Amygdala (tissue), 56 donors: ENCODE data around the gene GNAZ.

ENCODE experiments used
- DNase-seq, 56 donors: peaks; one replicate each; lab custom pipeline; 2025; lab: John Stamatoyannopoulos, UW

Gene GNAZ

DNA sequence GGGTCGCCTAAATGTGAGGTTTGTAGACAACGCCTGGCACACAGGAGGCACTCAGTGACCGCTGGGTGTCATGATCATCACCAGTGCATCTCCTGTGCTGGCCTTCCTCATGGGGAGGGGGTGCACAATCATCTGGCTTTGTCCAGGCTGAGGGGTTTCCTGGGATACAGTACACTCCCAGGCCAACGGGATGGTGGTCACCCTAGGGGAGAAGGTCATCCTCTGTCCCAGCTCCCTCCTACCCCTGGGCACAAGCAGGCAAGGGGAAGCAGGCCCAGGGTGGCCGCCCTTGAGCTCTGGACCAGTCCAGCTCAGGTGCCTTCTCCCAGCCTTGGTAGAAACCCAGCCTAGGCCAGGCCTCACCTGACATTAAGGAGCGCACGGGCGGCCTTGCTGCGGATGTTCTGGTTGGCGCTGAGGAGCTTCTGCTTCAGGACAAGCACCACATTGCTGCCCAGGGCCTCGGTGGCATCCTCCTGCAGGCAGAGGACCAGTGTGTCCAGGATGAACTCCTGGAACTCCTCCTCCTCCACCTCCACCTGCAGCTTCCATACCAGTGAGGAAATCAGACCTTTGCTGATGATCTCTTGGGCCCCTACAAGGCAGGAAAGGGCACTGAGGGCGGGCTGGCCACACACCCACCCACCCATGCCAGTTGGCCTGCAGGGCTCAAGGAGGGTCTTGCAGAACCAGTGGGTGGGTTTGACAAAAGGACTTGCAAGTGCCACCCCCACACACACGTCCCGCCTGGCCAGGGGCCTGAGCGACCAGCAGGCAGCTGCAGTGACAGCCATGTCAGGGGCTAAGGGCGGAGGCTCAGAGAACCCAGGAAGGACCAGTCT, 6.6 kb upstream of the GNAZ start:
- DNase-seq: no peak

DNA sequence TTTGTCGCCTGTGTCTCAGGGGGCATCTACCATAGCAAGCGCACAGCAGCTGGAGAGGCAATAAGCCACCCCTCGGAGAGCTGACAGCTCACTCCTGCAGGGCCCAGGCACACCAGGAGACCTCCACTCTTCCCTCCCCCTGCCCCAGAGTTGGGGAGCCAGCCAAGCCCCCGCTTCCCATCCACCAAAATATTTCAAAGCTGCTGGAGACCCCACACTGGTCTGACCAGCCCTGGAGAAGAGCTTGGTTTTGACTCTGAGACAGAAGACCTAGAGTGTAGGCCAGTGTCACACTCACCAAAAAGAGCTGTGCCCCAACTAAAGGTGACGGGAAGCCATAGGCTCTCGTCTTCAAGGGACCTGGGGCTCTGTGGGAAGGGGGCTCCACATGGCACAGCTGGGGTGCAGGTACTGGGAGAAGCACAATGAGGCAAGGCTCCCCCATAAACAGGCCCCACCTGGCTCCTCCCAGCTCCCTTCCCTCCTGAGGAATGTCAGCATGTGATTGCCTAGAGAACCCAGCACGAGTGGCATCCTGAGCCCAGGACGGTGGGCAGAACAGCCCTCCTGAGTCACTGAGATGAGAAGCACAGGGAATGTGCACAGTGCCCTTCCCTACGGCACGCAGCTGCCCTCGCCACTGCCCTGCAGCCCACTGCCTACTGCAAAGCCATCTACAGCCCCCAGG, 5.8 kb upstream of the GNAZ start:
- DNase-seq: no peak

DNA sequence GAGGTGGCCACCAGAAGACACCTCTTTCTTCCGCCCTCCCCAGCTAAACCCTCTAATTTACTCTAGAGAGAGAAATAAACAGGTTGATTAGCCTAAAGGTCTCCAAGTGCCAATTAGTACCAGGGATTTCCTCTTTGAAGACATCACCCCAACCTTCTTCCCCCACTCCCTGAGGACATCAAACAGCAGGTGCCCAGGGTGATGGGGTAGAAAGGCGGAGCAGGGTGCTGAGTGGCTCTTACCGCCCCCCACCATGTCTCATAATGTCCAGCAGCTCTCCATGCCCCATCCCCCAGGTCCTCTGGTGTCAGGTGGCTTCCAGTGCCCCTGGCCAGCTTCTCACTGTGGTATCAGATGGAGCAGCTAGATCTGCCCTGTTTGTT, 5.3 kb upstream of the GNAZ start:
- no peak for DNase-seq

DNA sequence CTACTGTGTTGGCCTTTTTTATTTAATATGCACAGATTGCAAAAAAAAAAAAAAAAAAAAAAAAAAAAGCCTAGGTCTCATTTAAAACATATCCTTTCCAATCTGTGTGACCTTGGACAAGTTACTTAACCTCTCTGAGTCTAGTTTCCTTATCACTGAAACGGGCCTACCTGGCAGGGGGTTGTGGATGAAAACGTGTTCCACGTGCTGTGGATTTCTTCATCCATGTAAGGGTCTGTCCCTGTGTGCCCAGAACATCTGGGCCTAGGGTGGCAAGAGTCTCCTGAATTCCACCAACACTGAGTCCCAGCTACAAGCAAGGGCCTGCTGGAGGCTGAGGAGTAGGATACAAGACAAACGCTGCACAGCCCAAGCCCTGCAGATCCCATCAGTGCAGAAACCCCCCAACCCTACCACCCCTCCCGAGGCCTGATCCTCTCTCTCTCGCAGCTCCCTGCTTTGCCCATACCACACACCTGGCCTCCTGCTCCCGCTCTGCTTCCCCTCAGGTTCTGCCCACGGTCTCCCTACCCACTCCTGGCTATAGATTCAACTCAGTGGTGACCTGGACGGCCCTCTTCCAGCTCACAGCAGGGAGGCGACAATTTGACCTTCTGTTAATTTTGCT, 4.7 kb upstream of the GNAZ start:
- no peak for DNase-seq

DNA sequence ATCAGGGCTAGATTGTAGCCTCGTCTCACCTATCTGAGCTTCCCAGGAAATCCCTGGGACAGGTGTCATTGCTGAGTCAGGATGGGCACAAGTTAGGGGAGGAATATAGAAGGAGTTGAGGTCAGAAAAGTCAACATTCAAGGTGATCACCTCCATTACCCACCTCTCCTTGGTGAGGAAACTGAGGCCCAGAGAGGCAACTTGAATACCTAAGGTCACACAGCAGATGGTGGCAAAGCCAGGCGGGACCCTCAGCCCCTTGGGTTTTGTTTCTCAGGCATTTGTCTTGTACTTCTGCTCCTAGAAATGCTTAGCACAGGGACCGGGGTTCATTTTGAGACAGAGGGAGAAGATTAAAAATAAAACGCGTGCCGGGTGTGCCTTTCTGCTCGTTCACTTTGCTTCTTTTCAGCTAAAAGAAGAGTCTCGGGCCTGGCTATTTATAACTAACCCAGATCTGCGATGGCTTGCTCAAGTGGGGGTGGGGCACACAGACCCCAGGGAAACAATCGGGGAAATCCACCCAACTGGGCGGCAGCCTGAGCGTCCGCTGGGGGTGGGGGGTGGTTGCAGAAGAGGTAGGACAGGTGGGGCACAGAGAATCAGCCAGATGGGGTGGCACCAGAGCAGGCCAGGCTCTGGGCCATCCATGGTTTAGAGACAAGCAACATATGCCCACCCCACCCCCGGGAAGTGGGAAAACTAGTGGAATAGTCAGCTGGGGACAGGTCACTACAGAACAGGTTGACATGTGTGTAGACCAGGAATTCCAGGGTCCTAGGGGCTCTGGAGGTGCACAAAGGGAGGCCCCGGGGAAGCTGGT, 3.9 kb upstream of the GNAZ start:
- peak in 1 of 56 donors; percentile 12 for DNase-seq

DNA sequence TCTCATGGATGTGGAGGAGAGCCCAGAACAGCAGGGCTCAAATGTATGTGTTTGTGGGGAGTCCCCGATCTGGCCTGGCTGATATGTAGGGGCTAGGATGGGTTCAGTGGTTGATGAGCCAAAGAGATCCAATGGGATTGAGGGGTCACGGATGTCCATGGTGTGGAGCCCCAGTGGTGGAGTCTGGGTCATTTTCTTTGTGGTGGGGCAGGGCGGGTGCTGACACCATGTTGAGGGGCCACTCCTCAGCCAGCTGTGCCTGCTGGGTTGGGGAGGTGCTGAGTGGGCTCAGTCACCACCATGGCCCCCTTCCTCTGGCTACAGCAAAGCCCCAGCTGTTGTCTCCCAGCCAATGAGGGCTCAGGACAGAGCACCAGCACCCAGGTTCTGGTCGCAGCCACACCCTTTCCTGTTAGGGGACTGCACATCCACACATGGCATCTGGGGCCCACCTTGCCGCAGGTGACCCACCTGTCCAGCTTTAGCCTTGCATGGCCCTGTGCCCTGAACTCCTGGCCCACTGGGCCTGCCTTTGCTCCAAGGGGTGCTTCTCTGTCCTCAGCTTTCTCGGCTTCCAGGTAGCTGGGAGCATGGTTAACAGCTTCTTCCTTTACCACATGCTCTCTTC, 3.2 kb upstream of the GNAZ start:
- DNase-seq: no peak

DNA sequence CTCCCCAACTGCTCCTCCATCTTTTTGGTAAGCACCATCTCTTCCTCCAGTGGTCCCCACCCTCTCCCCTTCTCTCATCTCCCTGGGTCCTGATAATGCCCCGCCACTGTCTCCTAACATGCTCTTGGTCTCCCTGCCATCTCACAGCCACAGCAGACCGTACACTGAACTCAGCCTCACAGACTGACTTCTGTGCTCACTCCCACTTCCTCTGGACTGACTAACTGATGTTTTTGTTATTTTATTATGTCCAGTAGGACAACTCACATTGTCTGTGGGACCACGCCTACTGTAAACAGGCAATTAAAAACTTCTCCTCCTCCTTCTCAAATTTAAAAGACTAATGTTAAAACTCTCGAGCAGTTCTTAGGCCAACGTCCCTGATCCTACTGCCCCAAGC, 2.6 kb upstream of the GNAZ start:
- DNase-seq: no peak

DNA sequence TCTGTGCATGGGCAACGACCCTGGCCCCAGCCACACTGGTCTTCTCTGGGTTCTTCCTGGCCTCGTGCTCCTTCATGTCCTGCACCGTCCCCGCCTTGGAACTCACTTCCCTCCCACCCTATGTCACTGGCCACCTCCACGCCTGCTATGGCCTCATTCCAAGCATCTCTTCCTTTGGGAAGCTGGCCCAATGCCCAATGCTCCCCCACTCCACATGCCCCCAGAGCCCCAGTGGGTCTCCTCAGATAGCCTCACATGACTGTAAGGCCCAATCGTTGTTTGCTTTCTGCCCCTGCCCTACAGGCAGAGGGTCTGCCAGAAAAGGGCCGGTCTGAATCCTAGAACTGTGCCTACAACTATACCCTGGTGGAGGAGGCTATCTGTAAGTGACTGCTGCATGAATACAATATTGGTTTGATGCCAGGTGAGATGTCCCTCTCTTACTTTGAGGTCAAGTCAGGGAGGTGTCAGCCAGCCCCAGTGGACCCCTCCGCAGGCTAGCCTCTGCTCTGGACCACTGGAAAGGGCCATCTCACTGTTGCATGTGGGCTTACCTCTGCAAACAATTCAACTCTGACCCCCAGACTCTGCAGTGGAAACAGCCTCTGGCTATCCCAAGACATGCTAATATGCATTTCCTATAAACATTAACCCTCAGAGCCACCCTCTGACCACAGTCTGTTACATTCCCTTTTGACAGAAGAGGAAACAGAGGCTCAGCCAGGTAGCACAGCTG, 2.1 kb upstream of the GNAZ start:
- DNase-seq: no peak

DNA sequence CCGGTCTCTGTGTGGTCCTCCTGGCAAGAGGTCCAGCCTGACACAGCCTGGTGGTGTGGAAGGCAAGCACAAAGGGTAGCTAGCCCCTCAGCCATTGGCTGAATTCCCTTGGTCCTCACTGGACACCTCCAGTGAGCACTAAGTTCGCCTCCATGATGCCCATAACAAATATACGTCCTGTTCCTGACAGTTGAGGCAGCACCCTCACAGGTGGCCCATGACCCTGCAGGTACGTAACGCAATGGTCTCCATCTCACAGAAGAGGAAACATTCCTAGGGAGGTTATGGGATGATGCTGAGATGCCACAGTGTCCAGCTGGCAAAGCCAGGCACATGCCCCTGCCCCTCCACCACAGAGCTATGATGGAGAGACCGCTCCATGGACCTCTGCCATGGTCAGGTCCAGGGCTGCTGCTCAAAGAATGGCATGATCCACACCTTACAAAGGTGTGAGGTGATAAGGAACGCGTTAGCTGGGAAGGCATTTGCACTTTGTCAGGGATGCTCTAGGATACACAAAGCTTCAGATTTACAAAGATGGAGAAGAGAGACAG, 1.4 kb upstream of the GNAZ start:
- no peak for DNase-seq

DNA sequence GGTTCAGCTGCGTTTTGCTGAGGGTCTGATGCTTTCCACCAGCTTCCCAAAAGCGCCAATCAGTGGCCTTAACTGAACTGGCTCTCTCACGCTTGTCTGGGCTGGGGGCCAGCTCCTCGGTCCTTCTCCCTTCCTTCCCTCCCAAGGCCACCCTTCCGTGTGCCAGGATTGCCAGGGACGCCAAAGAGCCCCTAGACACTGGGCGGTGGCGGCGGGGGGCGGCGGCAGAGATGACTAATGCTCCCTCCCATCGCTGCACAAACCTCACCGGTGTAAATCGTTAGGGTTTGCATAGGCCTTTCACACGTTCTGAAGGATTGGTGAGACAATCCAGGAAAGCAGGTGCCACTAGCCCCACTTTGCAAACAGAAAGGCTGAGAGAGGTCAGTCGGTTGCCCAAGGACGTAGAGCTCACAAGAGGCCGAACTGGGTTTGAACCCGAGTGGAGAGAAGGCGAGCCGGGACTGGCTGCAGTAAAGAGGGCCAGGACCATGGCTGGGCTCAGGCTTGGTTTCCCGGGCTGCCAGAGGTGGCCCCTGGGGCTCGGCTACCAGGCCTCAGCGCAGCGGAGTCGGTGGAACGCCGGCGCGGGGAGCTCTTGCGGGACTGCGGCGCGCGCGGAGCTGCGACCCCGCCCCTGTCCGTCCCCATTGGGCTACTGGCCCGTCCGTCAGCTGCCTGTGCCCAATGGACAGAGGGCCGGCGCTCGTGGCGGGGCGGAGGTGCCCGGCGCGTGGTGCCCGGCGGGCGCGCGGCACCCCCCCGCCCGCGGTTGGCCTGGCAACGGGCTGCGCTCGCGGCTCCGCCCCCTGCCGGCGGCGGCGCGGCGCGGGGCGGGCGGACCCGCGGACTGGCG, 589 bp upstream of the GNAZ start:
- DNase-seq: peak; percentile 35 to 95 (median 83)

DNA sequence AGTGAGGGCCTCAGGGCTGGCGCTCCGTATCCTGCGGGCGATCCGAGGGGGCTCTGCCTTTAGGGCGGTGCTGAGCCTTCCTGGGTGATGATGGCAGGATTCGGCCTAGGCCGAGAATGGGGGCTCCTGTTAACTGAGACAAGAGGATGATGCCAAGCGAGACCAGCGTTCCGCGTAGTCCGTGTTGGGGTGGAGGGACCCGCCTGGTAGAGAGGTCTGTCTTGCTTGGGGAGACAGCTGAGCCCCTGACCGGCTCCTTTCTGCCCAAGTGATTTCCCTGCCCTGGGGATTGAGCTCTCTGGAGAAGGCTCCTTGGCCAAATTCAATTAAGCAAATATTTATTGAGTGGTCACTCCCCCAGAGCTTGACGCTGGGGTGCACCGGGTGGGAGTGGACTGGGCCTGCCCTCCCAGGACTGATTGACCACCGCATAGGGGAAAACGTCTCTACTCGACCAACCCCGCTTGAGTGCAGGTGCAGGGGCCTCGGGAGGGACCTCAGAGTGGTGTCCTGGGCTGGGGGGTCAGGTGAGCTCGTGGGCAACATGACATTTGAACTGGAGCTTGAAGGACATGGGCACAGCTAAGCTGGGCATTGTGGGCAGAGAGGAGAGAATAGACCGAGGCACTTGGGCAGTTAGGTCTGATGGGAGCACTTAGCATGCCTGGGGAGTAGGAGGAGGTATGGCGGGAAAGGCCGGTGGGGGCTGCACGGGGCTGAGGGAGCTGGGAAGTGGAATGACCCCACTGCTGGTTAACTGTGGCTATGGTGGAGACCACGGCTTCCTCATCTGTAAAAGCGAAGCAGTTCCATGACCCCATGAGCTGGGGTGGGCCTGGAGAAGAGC, 1.1 kb downstream of the GNAZ start:
- peak in 6 of 56 donors; percentile 21 to 48 (median 36) for DNase-seq

DNA sequence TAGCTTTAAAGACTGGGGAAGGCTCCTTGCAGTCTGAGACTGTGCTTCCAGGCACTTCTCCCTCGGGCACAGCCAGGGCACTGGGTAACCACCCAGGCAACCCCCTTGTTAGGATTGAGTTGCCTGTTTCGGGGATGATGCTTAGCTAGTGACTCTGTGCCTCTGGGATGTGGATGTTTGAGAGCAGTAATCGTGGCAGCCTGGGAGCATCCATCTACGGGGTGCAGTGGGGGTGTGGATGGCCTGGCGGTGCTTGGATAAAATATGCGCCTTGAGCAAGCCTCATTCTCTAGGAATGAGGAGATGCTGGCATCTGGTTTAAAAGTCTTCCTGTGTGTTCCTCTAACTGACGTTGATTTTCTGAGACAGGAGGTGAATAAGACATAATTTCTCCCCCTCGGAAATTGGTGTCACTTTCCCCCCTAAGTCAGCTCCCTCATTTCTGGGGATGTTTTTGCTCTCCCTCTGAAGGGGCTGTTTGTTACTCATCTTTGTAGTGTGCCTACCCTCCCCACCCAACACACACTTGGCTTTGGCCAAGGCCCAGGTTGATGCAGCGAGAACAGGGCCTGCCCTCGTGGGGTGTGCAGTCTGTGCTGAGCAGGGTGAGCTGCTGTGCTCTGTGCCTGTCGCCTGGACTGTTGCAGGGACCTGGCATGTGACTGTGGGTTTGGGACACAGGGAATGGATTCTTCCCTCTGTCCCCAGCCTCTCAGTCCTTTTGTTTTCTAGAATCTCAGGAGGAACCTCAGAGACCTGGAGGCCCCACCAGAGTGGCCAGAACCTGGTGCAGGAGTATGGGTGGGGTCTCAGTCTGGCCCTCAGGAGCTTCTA, 2.0 kb downstream of the GNAZ start:
- peak in 3 of 56 donors; percentile 16 to 22 (median 17) for DNase-seq

DNA sequence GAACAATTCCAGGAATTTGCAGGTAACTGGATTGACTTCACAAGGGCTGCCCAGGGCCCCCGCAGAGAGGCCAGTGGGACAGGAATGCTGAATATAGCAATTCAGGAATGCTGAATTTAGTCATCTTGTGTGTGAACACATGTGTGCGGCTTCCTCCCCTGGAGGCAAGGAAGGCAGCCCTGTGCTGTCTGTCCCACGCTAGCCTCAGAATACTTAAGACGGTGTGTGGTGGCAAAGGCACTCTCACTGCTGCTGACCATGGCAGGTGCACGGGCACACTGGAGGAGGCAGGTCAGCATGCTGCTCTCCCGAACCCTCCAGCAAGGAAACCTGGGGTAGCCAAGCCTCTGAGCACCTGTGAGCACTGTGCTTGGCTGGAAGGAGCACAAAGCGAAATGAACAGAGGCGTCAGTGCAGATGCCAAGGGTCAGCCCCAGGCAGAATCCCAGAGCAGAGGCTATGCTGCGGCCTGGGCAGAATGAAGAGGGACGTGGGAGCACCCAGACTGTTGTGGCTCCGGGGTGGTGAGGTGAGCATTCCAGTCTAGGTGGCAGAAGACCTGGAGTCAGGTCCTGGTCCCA, 2.7 kb downstream of the GNAZ start:
- DNase-seq: no peak

DNA sequence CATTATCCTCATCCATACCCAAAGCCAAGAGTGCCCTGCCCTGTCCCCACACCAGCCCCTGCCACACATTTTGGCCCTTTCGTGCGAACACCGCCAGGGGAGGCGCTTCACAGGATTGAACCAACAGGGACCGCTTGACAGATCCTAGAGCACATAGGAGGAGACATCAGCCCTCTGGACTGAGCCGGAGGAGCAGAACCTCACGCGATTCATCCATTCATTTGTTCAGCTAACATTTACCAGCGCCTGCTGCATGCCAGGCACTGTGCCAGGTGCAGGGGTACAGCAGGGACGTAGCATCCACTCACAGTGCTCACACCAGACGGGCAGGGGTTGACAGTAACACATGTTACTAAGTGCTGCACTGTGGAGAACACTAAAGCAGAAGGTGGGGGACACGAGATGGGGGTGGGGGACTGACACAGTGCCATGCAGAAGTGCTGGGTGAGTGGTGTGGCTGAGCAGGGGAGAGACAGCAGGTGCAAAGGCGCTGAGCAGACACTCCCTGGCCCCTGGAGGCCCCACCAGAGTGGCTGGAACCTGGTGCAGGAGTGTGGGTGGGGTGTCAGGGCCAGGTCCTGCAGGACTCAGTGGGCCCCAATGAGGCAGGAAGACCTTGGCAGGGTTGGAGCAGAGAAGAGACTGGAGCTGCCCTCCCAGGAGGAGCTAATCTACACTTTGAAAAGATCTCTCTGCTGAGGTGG, 3.4 kb downstream of the GNAZ start:
- no peak for DNase-seq

DNA sequence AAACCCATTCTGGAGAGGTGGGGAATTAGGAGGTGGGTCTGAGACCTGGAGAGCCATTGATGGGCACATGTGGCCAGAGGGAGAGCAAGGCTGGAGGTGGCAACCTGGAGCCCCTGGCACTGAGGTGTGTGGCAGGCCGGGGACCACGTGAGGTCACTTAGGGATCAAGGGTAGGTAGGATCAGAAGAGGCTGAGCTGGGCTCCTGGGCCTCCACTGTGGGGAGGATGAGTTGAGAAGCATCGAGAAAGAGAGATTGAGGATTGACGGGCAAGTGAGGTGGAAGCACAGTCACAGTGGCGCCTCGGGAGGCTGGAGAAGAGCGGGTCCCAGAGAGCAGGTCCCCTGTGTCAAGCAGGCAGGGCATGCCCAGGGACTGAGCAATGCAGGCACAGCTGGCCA, 4.1 kb downstream of the GNAZ start:
- no peak for DNase-seq
